HG02884 (cell line): ENCODE data around the gene GINS1.

ENCODE experiments used
- ATAC-seq: cut with Tn5 transposase; IDR thresholded peaks from one replicate; pipeline ENCODE4 v1.9.1; 2021; ENCODE audit warnings: mild to moderate bottlenecking, moderate library complexity; ENCODE audit not compliant: unreplicated experiment

Gene GINS1

GRCh38 chr20:25491446-25492038 is 84.1 kb downstream of the GINS1 start:
- no peak for ATAC-seq

DNA sequence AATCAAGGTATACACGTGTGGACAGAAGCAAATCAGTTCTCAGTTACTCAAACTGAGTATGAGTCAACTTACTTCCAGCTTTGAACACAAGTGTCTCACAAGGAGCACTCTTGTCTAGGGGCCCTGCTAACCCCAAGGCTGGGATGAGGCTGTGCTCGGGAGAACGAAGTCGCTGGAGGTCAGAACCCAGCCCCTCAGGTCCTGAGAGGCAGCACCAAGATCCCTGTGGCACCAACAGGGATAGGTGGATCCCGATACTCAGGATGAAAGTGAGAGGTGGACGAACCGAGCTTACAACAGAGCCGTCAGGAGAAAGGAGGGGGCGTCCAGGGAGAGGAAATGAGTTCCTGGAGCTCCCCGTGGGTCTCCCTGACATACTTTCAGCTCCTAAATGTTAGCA is 85.7 kb downstream of the GINS1 start:
- no peak for ATAC-seq

- no peak for ATAC-seq
These were observed 86.5 kb downstream of the GINS1 start for GRCh38 chr20:25493748-25494505.

- ATAC-seq, result no peak
These were observed 87.2 kb downstream of the GINS1 start for GRCh38 chr20:25494506-25495188.

DNA sequence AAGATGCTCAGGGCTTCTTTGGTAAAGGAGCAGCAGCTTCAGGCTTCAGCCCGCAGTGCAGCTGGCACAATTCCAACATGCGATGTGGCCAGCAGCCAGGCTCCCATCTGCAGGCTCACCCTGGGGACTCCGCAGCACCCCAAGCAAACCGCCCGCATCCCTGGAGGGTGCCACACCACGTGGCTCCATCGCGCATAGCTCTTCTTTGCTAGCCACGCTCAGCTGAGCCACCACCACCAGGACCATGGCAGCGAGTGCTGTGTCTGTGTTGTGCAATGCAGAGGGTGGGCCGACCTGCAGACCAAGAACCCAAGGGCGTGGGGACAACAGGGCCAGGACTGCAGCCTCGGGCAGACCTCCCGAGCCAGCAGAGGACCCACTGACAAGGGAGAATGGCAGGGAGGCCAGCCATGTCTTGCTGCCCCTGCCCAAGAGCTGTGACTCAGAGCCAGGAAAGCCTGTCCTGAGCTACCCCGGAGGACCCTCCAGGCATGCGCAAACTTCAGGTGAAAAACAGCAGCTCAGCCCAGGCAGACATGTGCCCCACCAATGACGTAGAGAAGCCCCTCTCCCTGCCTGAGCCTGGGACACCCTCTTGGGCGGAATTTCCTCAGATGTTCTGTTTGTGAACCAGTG is 87.8 kb downstream of the GINS1 start:
- no peak for ATAC-seq

DNA sequence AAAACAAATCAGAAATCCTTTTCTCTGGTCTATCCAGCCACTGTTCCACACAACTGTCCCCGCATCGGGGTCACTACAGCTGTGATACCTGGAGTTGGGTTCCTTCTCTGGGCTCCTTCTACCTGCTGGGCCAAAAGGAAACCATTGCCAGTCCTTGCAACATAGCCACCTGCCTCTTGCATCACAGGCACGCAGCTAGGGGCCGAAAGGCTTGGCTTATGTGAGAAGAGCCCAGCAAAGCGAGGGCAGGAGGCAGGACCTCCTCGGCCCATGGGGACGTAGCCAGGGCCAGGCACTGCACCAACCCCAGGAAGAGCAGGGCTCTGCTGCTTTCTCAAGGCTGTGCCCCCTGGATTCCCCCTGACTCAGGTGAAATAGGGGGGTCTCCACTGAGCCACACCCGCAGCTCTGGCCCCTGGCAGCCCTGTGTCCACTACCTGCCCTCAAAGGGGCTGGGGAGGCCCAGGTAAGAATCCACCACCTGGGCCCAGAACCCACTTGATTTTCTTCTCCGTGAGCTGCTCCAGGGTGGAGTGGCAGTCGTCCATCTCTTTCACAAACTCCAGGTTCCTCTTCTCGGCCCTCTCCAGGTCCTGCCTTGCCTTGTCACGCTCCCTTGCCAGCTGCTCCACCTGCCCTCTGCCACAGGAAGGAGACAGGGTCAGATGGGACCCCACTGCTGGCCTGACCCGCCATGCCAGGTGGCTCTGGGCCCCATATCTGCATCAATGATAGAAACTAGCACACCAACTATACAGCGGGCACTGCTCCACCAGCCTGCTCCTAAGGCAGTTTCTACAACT is 88.9 kb downstream of the GINS1 start:
- ATAC-seq, result no peak

DNA sequence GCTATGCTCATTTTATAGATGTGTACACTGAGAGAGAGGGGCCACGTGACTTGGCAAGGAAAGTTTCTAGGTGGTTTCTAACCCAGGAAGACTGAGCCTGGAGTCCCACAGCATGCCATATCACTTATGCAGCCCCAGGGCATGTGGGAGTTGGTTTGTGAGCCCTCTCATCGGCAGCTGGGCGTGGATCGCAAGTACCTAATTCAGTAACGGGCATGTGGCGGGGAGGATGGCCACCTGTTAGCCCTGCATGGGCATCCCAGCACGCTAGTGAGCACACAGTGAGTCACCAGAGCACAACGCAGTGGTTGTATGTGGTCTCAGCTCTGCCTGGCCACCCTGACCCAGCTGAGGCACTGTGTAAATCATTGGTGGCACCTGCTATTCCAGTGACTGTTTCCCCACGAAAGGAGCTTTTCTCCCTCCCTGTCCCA is 89.5 kb downstream of the GINS1 start:
- ATAC-seq, result no peak

GRCh38 chr20:25497586-25498279 is 90.3 kb downstream of the GINS1 start:
- no peak for ATAC-seq
